ENCODE data around the gene RIN1. TPM values are rescaled to one million over a fixed set of nuclear protein-coding genes. Genes with fewer than 3 reads are reported as not detected.
A peak's percentile ranks its signal among the peaks of the same experiment; 100 is the strongest.

Gene RIN1
- total RNA-seq, 1 experiment from 2014 or later: 58.0 TPM

DNA sequence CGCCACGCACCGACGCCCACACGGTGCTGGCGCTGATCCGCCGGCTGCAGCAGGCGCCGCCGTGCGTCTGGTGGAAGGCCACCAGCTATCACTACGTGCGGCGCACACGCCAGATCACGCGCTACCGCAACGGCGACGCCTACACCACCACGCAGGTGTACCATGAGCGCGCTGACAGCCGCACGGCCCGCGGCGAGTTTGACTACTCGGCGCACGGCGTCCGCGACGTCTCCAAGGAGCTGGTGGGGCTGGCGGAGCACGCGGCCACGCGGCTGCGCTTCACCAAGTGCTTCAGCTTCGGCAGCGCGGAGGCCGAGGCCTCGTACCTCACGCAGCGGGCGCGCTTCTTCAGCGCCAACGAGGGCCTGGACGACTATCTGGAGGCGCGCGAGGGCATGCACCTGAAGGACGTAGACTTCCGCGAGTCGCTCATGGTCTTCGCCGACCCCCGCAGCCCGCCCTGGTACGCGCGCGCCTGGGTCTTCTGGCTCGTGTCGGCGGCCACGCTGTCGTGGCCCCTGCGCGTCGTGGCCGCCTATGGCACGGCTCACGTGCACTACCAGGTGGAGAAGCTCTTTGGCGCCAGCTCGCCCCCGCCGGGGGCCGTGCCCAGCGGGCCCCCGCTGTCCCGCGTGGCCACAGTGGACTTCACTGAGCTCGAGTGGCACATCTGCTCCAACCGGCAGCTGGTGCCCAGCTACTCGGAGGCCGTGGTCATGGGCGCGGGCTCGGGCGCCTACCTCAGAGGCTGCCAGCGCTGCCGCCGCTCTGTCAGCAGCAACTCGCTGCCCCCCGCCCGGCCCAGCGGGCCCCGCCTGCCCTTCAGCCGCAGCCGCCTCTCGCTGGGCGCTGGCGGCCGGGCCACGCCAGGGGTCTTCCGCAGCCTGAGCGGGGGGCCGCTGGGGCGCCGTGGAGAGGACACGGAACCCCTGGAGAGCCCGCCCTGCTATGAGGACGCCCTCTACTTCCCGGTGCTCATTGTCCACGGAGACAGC is 41.3 kb downstream of the RIN1 start:
- no peak for DNase-seq (ENCODE audit: low read depth in 1 of 2, low spot score in 2 of 2)
- Histone ChIP-seq H3K4me3 (no peak overlapping the region), H3K4me1 (replicated peaks) (peaks cover 12% of the 10 kb centered on the region), H3K27ac (no peak overlapping the region), H3K27me3 (replicated peaks) (peaks cover 44% of the 10 kb centered on the region), H3K36me3 (no peaks in the 10 kb centered on the region), H3K9me3 (replicated peaks) (0 out of 2 replicates have a peak, but pooled peaks cover 2% of the 10 kb centered on the region)

DNA sequence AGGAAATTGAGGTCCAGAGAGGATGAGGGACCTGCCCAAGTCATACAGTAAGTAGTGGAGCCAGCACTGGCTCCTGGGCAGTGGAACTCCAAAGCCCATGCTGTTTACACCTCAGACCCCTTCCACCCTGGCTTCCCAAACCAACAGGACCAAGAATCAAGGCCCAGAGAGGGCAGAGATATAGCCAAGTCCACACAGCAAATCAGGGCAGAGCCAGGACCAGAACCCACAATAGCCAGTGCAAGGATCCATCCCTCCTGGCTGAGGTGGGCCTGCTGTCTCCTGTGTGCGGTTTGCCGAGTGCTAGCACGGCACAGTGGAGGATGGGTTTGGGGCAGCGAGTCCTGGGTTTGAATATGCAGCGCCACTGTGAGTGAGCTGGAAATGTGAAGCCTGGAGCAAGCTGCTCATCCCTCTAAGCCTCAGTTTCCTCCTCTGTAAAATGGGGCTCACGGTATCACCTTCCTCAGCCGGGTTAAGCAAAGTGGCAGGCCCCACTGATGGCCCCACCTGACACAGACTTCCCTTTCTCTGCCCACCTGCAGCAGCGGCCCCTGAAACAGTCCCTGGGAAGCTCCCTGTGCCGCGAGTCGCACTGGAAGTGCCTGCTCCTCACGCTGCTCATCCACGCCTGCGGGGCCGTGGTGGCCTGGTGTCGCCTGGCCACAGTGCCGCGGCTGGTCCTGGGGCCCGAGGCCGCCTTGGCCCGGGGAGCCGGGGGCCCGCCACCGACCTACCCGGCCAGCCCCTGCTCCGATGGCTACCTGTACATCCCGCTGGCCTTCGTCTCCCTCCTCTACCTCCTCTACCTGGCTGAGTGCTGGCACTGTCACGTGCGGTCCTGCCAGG is 42.2 kb downstream of the RIN1 start:
- no peaks in the 10 kb centered on the region for H3K36me3 ChIP-seq
- peaks cover 44% of the 10 kb centered on the region for H3K27me3 ChIP-seq (replicated peaks)
- DNase-seq (ENCODE audit: low read depth in 1 of 2, low spot score in 2 of 2): no peak
- H3K27ac ChIP-seq: no peak overlapping the region
- peaks cover 18% of the 10 kb centered on the region for H3K4me1 ChIP-seq (replicated peaks)
- 0 out of 2 replicates have a peak, but pooled peaks cover 2% of the 10 kb centered on the region for H3K9me3 ChIP-seq (replicated peaks)
- H3K4me3 ChIP-seq: no peak overlapping the region

DNA sequence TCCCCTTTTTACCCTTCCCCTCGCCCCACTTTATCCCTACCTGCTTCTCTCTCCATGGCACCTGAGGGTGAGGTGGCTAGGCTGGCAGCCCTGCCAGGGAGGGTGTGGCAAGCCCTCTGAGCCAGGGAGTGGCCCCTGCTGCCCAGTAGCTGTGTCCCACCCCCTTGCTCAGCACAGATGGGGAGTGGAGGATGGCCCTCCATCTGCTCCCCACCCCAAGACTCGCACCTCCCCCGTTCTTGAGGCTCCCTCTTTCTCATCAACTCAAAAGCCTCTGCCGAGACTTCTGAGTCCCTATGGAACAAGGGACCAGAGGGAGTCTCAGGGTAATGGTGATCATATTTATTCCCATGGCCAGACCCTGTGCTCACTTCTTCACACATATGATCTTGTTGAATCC is 42.9 kb downstream of the RIN1 start:
- Histone ChIP-seq H3K27me3 (replicated peaks) (peaks cover 44% of the 10 kb centered on the region), H3K4me1 (replicated peaks) (peaks cover 19% of the 10 kb centered on the region), H3K4me3 (no peak overlapping the region), H3K9me3 (replicated peaks) (0 out of 2 replicates have a peak, but pooled peaks cover 2% of the 10 kb centered on the region), H3K36me3 (peaks cover 5% of the 10 kb centered on the region), H3K27ac (no peak overlapping the region)
- DNase-seq (ENCODE audit: low read depth in 1 of 2, low spot score in 2 of 2): no peak

DNA sequence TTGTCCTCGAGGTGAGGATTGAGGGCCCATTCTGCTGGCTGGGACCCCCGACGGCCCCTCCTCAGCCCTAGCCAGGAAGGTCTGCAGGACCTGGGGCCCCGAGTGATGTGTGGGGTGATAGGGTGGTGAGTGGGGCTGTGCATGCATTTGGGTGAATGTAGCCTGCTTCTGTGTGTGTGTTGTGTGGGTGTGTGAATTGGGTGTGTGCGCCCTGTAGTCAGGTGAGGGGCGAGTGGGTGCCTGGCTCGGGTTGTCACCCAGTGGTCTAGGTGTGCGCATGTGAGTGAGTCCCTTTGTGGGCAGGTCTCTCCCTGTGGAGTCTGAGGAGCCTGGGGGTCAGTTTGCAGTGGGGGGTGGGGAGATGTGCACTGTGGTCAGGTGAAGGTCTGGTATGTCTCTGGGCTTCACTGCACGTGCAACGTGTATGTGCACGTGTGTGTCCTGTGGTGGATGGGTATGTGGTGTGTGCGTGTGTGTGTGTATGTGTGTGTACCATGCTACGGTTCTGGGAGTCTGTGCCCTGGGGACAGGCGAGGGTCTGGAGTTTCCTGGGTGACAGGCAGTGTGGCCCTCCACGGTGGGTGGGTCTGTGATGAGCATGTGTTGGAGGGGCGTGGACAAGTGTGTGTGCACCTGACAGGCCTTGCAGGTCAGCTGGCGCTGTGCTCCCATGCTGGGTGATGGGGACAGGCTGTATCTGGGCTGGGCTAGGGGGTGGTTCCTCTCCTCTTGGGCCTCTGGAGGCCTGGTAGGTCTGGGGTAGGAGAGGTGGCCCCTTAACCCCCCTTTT is 43.5 kb downstream of the RIN1 start:
- H3K9me3 ChIP-seq (replicated peaks): 0 out of 2 replicates have a peak, but pooled peaks cover 2% of the 10 kb centered on the region
- H3K27me3 ChIP-seq (replicated peaks): peaks cover 44% of the 10 kb centered on the region
- H3K36me3 ChIP-seq: peaks cover 10% of the 10 kb centered on the region
- no peak for DNase-seq (ENCODE audit: low read depth in 1 of 2, low spot score in 2 of 2)
- H3K4me1 ChIP-seq (replicated peaks): peaks cover 25% of the 10 kb centered on the region
- no peak overlapping the region for H3K27ac ChIP-seq
- no peak overlapping the region for H3K4me3 ChIP-seq

DNA sequence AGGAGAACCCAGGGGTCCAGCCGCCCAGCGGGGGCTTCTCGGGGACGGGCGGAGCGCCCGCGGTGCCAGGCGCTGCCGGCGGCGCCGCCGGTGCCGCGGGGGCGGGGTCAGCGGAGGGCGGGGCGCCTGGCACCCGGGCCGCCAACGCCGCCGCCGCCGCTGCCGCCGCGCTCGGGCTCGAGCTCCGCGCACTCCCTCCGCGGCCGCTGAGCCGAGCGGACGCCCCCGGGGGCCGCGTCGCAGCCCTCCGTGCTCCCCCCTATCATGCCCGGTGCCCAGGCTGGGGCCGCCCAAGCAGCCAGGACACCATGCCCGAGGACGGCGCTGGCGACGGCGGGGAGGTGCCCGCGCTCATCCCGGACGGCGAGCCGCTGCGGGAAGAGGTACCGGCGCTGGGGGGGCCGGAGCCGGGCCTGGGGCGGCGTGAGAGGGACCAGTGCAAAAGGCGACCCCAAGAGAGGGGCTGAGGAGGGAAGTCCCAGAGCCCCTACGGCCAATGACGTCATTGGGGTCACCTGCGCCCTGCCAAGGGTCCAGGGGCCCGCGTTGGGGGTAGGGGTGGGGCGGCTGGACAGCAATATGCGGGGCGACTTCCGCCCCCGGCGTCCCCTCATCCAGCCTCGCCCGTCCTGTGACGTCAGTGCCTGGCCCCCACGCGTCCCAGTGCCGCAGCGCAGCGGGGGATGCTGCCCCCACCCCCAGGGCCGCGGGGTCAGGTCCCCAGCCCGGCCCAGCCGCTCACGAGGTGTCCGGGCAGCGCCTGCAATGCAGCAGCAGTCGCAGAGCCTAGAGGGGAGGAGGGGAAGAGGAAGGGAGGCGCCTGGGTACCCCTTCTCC is 44.3 kb downstream of the RIN1 start, which contains the start of gene TMEM151A:
TMEM151A (plus strand) TSS at position 189 of the 837 bp plus-strand sequence; CDS start at position 309, 120 bp downstream.
- Histone ChIP-seq H3K4me3 (peak within 1 kb of the TSS; percentile 25), H3K27me3 (replicated peaks) (peaks cover 42% of the 10 kb centered on the region), H3K4me1 (replicated peaks) (peaks cover 28% of the 10 kb centered on the region), H3K9me3 (replicated peaks) (0 out of 2 replicates have a peak, but pooled peaks cover 2% of the 10 kb centered on the region), H3K27ac (no peak within 1 kb of the TSS), H3K36me3 (peaks cover 15% of the 10 kb centered on the region)
- DNase-seq (ENCODE audit: low read depth in 1 of 2, low spot score in 2 of 2): no peak

DNA sequence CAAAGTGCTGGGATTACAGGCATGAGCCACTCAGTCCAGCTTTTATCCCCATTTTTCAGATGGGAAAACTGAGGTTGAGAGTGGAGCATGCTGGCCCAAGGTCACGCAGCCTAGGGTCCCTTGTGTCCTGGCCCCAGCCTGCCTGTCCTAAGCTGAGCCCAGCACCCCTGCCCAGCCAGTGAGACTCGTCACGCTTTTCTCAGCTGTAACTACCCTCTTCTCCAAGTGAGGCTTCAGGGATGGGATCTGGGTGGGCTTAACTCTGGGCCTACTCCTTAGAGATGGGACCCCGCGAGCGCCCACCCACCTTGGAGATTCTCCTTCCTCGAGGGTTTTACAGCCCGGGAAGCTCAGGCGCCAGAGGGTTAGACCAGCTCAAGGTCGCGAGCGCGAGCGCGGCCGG is 44.9 kb downstream of the RIN1 start:
- 0 out of 2 replicates have a peak, but pooled peaks cover 2% of the 10 kb centered on the region for H3K9me3 ChIP-seq (replicated peaks)
- peaks cover 28% of the 10 kb centered on the region for H3K4me1 ChIP-seq (replicated peaks)
- H3K27me3 ChIP-seq (replicated peaks): peaks cover 40% of the 10 kb centered on the region
- peaks cover 21% of the 10 kb centered on the region for H3K36me3 ChIP-seq
- no peak for DNase-seq (ENCODE audit: low read depth in 1 of 2, low spot score in 2 of 2)
- no peak overlapping the region for H3K27ac ChIP-seq
- no peak overlapping the region for H3K4me3 ChIP-seq

DNA sequence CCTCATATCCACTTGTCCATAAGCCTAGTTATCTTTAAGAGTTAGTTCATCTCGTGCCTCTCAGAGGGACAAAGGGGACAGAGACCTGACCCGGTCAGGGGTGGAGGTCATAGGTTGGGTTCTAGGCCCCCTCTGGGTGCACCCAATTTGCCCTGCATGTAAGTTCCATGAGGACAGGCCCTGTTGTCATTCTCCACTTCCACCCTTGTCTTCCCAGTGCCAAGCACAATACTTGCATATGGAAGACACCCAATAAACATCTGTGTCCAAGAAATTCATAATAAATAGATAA is 46.0 kb downstream of the RIN1 start:
- Histone ChIP-seq H3K9me3 (replicated peaks) (0 out of 2 replicates have a peak, but pooled peaks cover 2% of the 10 kb centered on the region), H3K27ac (no peak overlapping the region), H3K36me3 (peaks cover 30% of the 10 kb centered on the region), H3K4me1 (replicated peaks) (peaks cover 28% of the 10 kb centered on the region), H3K4me3 (no peak overlapping the region), H3K27me3 (replicated peaks) (peaks cover 37% of the 10 kb centered on the region)
- no peak for DNase-seq (ENCODE audit: low read depth in 1 of 2, low spot score in 2 of 2)

DNA sequence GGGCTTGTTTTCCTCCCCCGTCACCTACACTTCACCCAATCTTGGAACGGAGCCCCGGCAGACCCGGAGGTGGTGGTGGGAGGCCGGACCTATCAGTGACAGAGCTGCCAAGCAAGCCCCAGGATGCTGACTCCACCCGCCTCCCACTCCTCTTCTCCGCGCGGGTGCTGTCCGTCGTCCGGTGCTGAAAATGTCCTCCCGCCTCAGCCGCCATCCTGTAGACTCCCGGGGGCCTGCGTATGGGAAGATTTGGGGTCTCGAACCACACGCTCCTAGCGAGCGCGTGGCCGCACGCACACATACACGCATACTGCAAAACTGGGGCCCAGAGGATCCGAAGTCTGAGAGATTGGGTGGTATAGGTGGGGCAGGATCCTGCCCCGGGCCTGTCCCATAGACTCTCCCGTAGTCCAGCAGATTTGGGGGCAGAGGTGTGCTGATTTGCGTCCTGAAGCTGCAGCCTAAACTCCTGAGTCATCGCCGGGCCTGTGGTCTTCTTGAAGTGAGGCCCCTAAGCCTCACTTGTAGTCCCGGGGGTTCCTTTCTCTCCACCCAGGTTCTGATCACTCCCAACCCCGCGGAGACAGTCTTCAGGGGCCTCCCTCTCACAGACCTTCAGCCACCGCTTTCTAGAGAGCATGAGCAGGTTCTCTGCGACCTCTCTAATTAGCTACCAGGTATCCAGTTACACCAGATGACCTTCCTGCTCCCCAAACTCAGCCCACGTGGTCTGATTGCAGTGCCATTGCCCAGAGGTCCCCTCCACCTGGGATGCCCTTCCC is 46.5 kb downstream of the RIN1 start:
- DNase-seq (ENCODE audit: low read depth in 1 of 2, low spot score in 2 of 2): no peak
- H3K4me1 ChIP-seq (replicated peaks): peaks cover 28% of the 10 kb centered on the region
- H3K27me3 ChIP-seq (replicated peaks): peaks cover 37% of the 10 kb centered on the region
- 0 out of 2 replicates have a peak, but pooled peaks cover 2% of the 10 kb centered on the region for H3K9me3 ChIP-seq (replicated peaks)
- peak overlapping the region; percentile 61 for H3K27ac ChIP-seq
- peaks cover 35% of the 10 kb centered on the region for H3K36me3 ChIP-seq
- H3K4me3 ChIP-seq: peak overlapping the region; percentile 77

DNA sequence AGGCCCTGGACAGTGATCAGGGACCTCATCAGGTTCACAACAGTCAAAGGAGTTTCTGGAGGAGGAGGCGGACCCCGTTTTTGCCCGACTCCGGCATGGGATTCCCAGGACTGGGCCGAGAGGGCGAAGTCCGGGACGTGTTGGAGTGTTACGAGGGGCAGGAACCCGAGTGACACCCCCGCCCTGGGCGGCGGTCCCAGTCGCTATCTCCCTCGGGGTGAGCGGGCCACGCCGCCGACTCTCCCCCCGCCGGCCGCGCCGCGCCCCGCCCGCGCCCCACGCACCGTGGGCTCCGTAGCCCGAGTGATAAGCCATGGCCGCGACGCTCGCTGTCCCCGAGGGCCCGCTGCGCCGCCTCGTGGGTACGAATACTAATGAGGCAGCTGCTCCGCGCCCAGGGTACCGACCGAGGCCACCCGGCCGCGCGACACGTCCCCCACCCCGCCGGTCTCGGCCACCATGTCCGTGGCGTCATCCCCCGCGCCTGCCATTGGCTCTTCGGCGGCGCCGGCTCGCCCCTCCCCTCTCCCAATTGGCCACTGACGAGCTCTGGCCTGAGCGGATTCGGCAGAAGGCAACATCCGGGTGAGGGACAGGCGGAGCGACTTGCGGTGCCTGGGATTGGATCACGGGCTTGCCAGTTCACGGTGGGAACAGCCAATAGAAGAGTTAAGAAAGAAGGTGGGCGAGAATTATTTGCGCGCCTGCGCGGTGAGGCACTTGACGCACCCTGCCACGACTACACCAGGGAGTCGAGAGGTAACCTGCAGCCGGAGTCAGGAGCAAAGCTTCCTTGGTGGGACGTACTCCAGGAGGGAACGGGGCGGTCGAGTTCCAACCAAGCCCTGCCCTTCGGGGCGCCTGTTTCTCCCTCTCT is 47.3 kb downstream of the RIN1 start, which contains the start of gene YIF1A:
YIF1A (minus strand) TSS at position 473 of the 877 bp plus-strand sequence; CDS start at position 315, 158 bp downstream.
- peaks cover 43% of the 10 kb centered on the region for H3K36me3 ChIP-seq
- peaks cover 28% of the 10 kb centered on the region for H3K4me1 ChIP-seq (replicated peaks)
- peaks cover 34% of the 10 kb centered on the region for H3K27me3 ChIP-seq (replicated peaks)
- peak within 1 kb of the TSS; percentile 77 for H3K4me3 ChIP-seq
- 0 out of 2 replicates have a peak, but pooled peaks cover 2% of the 10 kb centered on the region for H3K9me3 ChIP-seq (replicated peaks)
- H3K27ac ChIP-seq: peak within 1 kb of the TSS; percentile 76
- peak; percentile 100 for DNase-seq (ENCODE audit: low read depth in 1 of 2, low spot score in 2 of 2)

DNA sequence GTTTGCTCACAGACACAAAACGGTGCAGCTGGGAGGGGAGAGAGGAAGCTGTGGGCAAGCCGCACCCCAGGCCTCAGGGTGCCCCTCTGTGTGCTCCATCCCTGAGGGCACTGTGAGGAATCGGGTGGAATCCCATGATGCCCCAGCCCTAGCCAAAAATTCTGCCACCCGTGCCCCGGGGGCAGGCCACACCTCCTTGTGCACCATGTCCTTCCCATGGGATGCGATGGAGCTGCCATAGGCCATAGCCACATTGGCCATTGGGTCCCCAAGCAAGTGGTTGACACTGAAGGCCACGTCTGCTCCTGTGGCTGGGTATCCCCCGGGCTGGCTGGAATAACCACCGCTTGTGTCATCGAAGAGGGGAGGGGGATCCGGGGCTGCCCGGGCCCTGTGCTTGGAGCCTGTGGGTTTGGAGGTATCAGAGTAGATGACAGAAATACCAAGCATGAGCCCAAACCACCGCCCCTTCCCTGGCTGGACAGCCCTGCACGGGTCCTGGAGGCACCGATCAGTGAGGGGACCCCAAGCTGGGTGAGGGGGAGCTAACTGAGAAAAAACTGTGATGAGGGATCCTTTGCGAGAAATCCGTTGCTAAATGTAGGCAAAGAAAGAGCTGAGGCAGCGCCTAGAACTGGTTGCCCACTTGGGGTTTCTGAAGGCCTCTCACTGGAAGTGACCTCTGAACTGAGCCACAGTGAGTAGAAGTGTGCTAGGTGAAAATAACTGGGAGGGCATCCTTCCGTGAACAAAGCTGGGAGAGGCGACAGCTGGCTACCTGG is 48.2 kb downstream of the RIN1 start:
- DNase-seq (ENCODE audit: low read depth in 1 of 2, low spot score in 2 of 2): peak in 1 of 2 experiments; percentile 55
- Histone ChIP-seq H3K4me3 (peak overlapping the region; percentile 77), H3K36me3 (peaks cover 47% of the 10 kb centered on the region), H3K27me3 (replicated peaks) (peaks cover 26% of the 10 kb centered on the region), H3K27ac (peak overlapping the region; percentile 76), H3K4me1 (replicated peaks) (peaks cover 28% of the 10 kb centered on the region), H3K9me3 (replicated peaks) (0 out of 2 replicates have a peak, but pooled peaks cover 2% of the 10 kb centered on the region)

Measured in SJSA1 (cell line).